Tibial nerve (tissue), 3 donors: ENCODE measurements around the gene LZTFL1.

Source experiments
- POLR2A ChIP-seq, 2 donors: fragments of 450-650 bp; IDR thresholded peaks; one replicate each; pipeline ENCODE4 v1.6.1; 2017; ENCODE audit warnings: antibody characterized with exemption in 2 of 2, mild to moderate bottlenecking in 2 of 2, moderate library complexity in 2 of 2
- TF ChIP-seq, protein P1 (sequence below), 5 experiments: fragments of 200-600 bp in 3 of 5; fragments of 450-650 bp in 2 of 5; sonication (generic) in 3 of 5; IDR thresholded peaks; one replicate each; pipeline ENCODE4 v1.5.1; 2016 to 2019; ENCODE audit warnings: antibody characterized with exemption in 5 of 5, mild to moderate bottlenecking in 3 of 5, moderate library complexity in 2 of 5

DNA sequence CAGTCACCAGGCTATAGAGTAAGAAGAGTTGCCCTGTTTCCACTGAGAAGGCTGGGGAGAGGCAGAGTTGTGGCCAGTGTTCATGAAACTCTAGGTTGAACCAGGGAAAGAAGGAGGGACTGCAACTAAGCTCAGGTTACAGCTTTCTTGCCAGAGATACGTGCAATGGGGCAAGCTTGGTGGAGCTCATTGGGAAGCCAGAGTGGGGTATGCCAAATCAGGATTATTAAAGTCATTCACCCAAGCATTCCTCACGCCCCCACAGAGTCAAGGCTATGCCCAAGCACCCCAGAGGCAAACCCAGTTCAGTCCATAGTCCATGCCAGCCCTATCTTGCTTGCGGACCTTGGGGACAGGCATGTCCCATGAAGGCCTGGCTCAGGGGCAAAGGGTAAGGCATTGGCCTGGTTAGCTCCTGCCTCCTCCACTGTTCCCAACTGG lies 63.1 kb downstream of the LZTFL1 start:
- TF ChIP-seq POLR2A (IDR thresholded peaks at IDR 0.05): no peak
- TF ChIP-seq, protein P1, sequence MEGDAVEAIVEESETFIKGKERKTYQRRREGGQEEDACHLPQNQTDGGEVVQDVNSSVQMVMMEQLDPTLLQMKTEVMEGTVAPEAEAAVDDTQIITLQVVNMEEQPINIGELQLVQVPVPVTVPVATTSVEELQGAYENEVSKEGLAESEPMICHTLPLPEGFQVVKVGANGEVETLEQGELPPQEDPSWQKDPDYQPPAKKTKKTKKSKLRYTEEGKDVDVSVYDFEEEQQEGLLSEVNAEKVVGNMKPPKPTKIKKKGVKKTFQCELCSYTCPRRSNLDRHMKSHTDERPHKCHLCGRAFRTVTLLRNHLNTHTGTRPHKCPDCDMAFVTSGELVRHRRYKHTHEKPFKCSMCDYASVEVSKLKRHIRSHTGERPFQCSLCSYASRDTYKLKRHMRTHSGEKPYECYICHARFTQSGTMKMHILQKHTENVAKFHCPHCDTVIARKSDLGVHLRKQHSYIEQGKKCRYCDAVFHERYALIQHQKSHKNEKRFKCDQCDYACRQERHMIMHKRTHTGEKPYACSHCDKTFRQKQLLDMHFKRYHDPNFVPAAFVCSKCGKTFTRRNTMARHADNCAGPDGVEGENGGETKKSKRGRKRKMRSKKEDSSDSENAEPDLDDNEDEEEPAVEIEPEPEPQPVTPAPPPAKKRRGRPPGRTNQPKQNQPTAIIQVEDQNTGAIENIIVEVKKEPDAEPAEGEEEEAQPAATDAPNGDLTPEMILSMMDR (IDR thresholded peaks at IDR 0.05): no peak
